Cardiac fibroblast (primary cell): Measurements from ENCODE around the gene CEP70.

Experiments used
- DNase-seq, 2 donors: peaks; one replicate each; pipeline versions ENCODE4 v3.0.0 to v3.0.0-alpha.2; 2010; ENCODE audit warnings: low read depth in 2 of 2
- H3K4me3 ChIP-seq, 2 donors: replicated peaks in 1 of 2; 1 replicate in 1 of 2; 2 replicates in 1 of 2; pipeline ENCODE4 v1.5.1; 2011; ENCODE audit warnings: low read depth in 2 of 2, low read length in 2 of 2, mild to moderate bottlenecking in 2 of 2, moderate library complexity in 1 of 2
- CTCF ChIP-seq: IDR thresholded peaks from one replicate; pipeline ENCODE4 v1.5.1; 2011; ENCODE audit warnings: low read depth, mild to moderate bottlenecking, low read length, inconsistent platforms

The CEP70 gene

DNA sequence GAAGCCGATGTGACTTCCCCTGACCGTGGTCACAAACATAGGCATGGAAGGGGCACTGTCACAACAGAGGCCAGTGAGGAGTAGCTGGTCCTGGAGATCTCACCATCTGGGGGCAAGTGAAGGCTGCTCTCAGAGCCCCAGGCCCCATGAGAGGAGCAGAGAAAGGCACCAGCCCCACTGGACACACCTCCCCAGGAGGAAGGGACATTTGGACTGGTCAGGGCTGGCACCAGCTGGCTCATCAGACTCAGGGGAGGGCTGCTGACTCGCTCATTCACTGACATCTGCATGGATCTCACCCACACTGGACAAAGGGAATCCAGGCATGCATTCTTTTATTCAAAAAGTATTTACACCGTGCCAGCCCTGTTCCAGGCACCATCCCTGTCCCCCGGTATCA lies 132.8 kb downstream of the CEP70 start:
- TF ChIP-seq CTCF, result no peak
- no peak for DNase-seq
- H3K4me3 ChIP-seq, result no peak overlapping the region

GRCh38 chr3:138460536-138461205 lies 133.4 kb downstream of the CEP70 start:
- no peak for TF ChIP-seq CTCF
- DNase-seq, result no peak

GRCh38 chr3:138459619-138460535 lies 134.2 kb downstream of the CEP70 start:
- TF ChIP-seq CTCF, result no peak
- DNase-seq, result no peak
- no peak overlapping the region for H3K4me3 ChIP-seq

More at GRCh38 chr3:138460536-138461205, 133.4 kb downstream of the CEP70 start:
- no peak overlapping the region for H3K4me3 ChIP-seq

DNA sequence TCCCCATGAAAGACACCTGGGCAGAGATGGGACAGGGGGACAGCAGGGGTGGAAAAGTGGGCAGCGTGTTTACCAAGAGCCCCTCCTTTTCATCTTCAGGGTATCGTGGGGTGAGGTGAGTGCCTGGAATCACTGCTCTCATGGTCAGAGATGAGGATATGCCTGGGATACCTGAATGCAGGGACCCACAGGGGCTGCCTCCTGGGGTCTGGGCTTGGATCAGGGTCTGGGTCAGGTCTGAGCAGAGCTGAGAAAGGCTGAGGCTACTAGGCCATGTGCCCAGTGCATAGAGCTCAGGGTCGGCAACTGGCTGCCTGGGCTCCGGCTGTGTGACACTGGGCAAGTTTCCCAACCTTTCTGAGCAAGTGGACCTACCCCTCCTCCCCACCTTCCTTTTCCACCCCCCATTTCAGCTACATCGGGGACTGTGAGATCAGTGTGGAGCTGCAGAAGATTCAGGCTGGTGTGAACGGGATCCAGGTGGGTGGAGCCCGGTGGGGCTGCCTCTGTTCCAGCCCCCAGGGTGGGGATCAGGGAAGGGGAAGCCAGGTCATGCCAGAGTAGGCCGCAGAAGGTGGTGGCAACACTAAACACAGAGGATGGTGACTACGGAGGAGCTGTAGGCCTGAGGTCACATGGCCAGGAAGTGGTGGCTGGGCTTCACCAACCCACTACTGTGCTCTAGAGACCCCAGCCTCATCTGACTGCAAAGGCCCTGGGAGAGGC lies 135.1 kb downstream of the CEP70 start:
- no peak for TF ChIP-seq CTCF
- DNase-seq, result no peak
- H3K4me3 ChIP-seq, result no peak overlapping the region

DNA sequence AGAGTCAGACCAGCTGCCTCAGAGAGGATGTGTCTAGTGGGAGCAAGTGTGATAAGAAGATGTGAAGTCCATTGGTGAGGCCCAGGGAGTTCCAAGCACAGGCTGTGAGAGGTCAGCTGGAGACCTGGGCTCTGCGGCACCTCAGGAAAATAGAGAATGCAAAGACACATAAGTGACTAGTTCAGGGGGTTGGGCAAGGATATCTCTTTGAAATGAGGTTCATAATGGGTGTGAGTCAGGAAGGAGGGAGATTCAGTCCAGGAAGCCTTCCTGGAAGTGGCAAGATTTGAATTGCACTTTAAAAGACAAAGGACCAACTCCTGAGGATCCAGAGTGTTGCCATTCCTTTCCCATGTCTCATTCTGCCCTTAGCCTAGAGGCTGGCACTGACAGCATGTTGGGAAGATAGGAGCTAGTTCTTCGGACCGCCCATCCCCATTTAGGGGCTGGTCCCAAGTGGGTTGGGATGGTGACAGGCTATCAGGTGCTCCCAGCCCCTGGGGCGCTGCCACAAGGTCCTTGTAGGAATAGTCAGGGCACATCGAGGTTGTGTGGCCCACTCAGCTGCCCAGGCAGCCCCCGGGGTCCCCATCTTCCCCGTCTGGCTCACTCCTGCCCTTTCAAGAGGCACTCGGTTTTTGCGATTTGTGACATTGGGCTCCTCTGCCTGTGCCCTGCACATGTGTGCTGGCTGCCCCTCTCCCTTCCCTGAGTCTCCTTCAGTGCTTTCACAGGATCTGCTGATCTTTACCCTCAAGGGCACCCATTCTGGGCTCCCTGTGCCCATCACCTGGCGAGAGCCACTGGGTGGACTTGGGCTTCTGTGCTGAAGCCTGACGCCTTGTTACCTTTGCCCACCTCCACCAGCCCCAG lies 136.0 kb downstream of the CEP70 start:
- DNase-seq, result no peak
- TF ChIP-seq CTCF, result no peak
- no peak overlapping the region for H3K4me3 ChIP-seq
